Activated naive CD4-positive, alpha-beta T cell treated with Interleukin-2 at 50 U/mL for 16 hours (primary cell): ENCODE measurements around the gene PRKAG2.
A peak's percentile ranks its signal among the peaks of the same experiment; 100 is the strongest.

ENCODE experiments used
- DNase-seq: peaks from one replicate; pipeline ENCODE4 v3.0.0-alpha.2; 2020

Gene PRKAG2

GRCh38 chr7:151524845-151525244 is 352.1 kb downstream of the PRKAG2 start:
- no peak for DNase-seq

- DNase-seq: no peak
Measured at GRCh38 chr7:151524331-151524730, 352.6 kb downstream of the PRKAG2 start.

DNA sequence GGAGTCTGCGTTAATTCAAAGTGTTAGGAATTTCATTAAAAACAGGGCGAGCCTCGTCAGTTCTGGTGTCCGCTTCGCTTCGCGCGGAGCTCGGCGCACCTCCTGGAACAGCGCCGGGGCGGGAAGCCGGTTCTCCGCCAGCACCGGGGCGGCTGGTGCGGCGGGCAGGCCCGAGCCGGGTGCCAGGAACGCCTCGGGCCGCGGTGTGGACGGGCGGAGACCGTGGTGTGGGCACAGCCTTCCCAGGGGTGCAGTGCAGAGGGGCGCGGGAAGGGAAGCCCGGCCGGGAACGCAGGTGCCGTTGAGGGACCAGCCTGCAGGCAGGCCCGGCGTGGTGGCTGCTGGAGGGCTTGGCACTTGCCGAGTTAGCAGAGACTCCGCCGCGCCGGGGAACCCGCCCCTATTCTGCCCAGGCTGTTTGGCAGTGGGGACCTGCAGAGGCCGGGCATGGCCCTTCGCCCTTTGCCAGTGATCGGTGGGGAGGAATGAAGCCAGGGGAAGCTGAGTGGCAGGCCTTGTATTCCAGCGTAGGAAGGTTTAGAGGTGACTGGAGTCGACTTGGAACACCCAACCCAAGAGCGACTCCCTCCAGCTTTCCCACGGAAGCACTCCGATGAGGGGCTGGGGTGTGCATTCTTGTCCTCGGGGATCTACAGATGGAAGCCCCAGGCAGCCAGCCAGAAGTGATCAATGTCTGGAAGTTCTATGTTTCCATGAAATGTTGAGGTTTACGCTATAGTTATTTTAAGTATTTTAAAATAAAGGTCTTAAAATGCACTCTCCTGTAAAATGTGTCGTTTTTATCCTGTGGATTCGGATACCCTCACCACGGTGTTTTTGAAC is 356.3 kb downstream of the PRKAG2 start:
- peak; percentile 37 for DNase-seq

DNA sequence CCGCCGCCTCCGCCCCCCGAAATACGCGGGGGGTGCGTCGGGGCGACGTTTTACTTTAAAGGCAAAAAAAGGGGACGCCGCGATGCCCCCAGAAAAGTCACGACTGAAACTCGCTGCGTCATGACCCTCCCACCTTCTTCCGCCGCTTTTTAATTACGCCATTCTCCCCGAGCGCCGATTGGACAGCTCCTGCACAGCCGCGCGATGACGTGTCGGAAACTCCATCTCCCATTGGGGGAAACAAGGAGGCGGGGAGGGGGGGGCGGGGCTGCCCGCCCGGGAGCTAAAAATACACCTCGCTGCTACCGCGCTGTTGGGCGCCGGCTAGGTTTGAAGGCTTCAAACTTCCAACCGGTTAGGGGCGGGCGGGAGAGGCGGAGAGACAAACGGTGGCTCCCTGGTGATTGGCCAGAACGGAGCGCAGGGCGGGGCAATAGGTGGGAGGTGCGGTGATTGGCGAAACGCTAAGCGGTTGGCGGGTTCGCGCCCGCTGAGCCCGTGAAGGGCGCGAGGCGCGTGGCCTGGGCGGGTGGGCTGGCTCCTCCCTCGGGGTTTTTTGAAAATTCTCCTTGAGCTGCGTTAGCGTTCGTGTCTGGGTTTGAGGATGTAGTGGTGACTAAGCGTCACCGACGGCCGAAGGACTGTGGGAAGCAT is 357.0 kb downstream of the PRKAG2 start, which contains the start of gene RHEB:
RHEB (minus strand) TSS at position 131 of the 654 bp plus-strand sequence. CDS start 384 bp downstream, outside the sequence.
- peak; percentile 99 for DNase-seq

- DNase-seq: peak; percentile 67
Measured at GRCh38 chr7:151518947-151519764, 357.8 kb downstream of the PRKAG2 start.

DNA sequence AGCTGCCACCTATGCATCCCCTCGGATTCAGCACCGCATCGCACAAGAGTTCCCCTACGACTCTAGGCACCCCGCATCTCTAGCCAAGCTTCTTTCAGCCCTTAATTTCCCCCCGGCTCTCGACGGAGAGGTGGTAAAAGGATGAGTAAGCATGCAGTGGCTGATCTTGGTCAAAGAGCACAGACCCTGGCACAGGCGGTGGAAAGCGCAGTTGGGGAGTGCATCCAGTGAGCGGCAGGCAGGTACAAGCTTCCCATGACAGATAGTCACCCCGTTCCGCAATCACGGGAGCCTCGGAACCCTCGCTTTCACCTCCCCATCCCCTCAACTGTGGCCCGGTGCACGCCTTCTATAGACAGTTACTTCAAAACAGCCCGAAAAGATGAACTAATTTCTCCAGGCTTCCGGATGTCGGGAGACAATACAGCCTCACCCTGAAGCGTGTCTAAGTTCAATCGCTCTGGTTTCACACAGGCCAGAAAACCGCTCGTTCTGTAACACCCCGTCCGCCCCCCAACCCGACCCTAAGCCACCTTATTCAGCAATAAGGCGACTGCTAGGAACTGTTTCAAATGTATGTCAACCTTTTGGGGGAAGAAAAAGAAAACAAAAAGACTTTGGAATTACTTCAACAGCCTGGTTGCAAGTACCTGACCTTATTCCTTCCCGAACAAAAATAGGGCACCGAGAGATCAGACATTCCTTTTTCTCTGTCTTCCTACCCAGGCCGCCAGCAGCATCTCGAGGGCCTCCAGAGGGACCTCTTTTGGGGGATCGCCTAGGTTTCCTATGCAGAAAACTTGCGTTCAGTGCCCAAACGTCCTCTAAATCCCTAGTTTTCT is 358.6 kb downstream of the PRKAG2 start:
- DNase-seq: peak; percentile 65

GRCh38 chr7:151517601-151518104 is 359.3 kb downstream of the PRKAG2 start:
- no peak for DNase-seq

DNA sequence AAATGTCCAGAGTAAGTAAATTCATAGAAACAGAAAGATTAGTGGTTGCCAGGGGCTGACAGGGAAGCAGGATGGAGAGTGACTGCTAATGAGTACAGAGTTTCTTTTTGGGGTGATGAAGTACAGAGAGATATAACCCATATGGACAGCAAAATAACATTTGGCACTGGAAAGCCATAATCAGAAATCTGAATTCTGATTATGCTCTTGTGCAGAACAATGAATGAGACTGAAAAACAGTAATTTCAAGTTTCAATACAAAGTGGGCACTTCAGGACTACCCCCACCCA is 361.7 kb downstream of the PRKAG2 start:
- no peak for DNase-seq

- DNase-seq: no peak
Measured at GRCh38 chr7:151514461-151515275, 362.2 kb downstream of the PRKAG2 start.

DNA sequence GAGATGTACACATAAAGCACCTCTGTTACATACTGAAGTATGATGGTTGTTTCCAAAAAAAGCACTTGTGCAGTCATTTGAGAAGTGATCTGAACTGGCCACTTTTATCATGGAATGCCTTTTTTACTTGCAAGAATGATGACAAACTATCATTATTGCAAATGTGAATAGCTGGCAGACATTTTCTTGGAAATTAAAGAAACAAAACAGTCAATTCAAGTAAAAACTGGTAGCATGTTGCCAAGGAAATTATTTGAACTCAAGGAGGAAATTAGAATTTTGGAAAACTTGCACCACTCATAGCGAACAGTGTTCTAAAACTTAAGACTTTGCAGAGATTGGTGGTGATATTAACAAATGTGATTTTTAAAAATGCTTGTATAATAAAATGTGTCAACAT is 363.8 kb downstream of the PRKAG2 start:
- DNase-seq: no peak

DNA sequence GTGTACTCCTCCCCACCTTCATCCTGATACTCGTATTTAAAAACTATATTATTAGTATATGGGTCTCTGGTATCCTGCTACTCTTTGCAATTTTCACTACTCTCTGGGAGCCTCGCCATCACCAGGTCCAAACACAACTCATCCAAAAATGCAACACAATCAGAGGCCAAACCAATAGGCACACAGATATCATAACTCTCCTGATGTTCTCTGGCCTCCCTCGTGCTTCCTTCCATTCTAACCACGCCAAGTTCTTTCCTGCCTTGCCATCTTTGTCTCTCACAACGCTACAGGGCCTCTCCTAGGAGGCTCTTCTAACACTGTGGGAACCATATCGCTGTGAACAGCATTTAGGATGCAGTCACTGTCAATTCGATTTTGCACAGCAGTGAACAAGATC is 364.6 kb downstream of the PRKAG2 start:
- no peak for DNase-seq

DNA sequence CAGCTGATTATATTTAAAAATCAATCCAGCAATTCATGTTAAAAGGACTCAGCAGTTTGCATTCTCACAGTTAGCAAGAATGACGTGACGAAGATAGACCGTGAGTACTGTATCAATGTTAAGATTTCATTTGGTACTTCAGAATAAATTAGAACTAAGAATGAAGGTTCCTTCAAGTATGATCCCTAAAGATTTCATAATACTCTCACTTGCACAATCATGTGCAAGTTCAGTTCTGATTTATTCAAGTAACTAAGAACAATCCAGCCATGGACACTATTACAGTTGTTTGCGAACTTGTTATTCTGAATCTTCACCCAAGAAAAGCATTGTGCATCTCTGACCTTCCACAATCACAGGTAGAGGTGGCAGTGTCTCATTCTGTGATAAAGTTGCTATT is 365.0 kb downstream of the PRKAG2 start:
- no peak for DNase-seq

GRCh38 chr7:151511270-151511669 is 365.6 kb downstream of the PRKAG2 start:
- no peak for DNase-seq

DNA sequence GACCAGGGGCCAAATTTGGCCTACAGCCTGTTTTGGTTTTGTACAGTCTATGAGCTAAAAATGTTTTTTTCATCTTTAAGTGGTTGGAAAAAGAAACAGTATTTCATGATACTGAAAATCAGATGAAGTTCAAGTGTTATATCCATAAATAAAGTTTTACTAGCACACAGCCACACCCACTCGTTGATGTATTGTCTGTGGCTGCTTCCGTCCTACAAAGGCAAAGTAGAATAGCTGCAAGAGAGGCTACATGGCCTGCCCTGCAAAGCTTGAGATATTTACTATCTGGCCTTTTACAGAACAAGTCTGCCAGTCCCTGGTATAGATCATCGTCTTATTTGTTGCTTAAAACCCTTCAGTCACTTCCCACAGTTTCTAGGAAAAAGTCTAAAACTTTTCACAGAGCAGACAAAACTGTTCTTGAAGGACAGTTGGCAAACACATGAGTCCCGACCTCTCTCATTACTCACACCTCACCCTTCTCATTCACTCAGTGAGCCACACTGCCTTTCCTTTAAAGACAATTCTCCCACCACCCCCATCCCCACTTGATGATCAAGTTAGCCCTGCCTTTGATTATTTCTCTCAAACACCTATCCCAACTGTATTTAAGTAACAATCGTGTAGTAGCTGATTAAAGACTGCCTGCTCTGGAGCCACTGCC is 367.1 kb downstream of the PRKAG2 start:
- DNase-seq: no peak

DNA sequence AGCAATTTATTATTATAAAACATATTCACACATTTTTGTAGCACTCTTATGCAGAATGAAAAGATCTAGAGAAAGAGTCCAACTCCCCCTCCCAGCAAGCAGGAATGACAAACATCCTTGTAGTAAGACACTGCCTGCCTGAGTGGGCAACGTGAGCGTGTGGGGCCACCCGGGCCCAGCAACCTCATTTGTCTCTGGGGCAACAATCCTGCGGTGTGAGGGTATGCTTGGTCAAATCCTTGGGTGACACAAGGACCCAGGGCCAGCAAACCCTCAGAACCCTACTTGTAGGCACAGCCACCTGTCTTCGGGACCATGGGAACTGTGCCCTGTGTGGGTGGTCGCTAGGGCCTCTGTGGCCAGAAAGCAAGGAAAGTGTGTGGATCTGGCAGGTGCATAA is 367.9 kb downstream of the PRKAG2 start:
- DNase-seq: no peak

DNA sequence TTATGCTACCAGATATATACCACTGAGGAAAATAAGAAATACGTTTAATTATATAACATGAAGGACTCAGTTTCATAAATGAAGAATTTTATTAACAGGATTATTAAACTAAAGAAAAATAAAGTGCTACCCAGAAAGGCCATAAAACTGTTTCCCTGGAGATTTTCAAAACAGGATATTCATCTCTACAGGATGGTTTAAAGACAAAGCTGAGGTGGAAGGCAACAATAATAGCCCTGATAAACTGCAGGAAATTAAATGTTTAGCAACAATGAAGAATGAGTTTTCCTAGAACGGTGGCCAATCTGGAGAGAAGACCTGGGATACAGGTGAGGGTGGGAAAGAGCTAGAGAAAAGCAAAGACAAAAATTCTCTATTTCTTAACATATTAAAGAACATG is 369.1 kb downstream of the PRKAG2 start:
- DNase-seq: no peak

DNA sequence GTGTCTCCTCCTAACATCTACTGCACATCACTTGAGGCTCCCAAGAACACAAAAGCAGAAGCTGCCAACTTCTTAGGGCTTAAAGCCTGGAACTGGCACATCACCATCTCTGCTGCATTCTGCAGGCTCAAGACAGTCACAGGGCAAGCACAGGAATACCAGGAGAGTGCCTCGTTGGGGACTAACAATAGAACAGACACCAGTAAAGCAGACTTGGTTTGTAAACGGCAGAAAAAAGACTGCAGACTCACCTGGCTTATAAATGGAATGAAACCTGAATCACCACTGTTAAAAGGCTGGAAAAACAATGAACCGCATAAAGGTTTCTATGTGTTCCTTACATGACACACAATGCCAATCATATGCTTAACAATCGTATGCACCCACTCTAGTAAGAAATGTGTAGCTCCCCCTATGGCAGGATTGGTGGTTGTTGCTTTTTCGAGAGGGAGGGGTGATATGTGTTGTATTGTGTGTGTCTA is 370.0 kb downstream of the PRKAG2 start:
- no peak for DNase-seq
